ENCODE results near the gene LRRC37A3. TPM values are rescaled to one million over a fixed set of nuclear protein-coding genes. Genes with fewer than 3 reads are reported as not detected.
"Not testable (repeated sequence)": the region's sequence is repeated elsewhere in the genome, so short reads cannot be mapped to it uniquely, and the experiment has no call there.

Gene LRRC37A3
- total and polyA plus RNA-seq, 2 of the 13 experiments (the other 11 are each of a cell fraction or from before 2014, with no cell fraction given) = 0.62 to 1.1 TPM

- TF ChIP-seq ZSCAN5A (CRISPR knock-in tag; IDR thresholded peaks at IDR 0.05; ENCODE audit: borderline replicate concordance) = peak; percentile 91
- TF ChIP-seq NRL (CRISPR knock-in tag; IDR thresholded peaks at IDR 0.05; ENCODE audit: borderline replicate concordance) = peak; percentile 98
- peak; percentile 70; the same call in 1 of the 2 replicates for TF ChIP-seq ZBTB39 (CRISPR knock-in tag; IDR thresholded peaks at IDR 0.05)
- peak; percentile 98 for TF ChIP-seq ZGPAT (CRISPR knock-in tag; IDR thresholded peaks at IDR 0.05)
- TF ChIP-seq ZNF121 (CRISPR knock-in tag; IDR thresholded peaks at IDR 0.05) = peak; percentile 88
- TF ChIP-seq IRF9 (CRISPR knock-in tag; IDR thresholded peaks at IDR 0.05; ENCODE audit: borderline replicate concordance) = peak; percentile 93; the same call in 1 of the 2 replicates
- TF ChIP-seq TFAP4 (IDR thresholded peaks at IDR 0.05; ENCODE audit: borderline replicate concordance, low read depth) = peak; percentile 18; the same call in 1 of the 2 replicates
- TF ChIP-seq ATF4 (CRISPR knock-in tag; IDR thresholded peaks at IDR 0.05) = peak in 1 of 2 experiments; percentile 68; a peak in 2 of 4 replicates
- 0 out of 2 replicates have a peak, but pooled peaks have one; percentile 72 for TF ChIP-seq CHCHD3 (CRISPR knock-in tag; IDR thresholded peaks at IDR 0.05)
- TF ChIP-seq ZNF501 (CRISPR knock-in tag; IDR thresholded peaks at IDR 0.05) = peak; percentile 98
- not testable (repeated sequence) for TF ChIP-seq NONO (IDR thresholded peaks at IDR 0.05)
- peak; percentile 55; the same call in 1 of the 2 replicates for TF ChIP-seq NONO (CRISPR knock-in tag; conservative IDR thresholded peaks at IDR 0.05)
- 0 out of 2 replicates have a peak, but pooled peaks have one; percentile 73 for TF ChIP-seq ZNF660 (CRISPR knock-in tag; IDR thresholded peaks at IDR 0.05; ENCODE audit: borderline replicate concordance, low read depth)
- peak; percentile 80; the same call in 1 of the 2 replicates for TF ChIP-seq ZNF768 (CRISPR knock-in tag; IDR thresholded peaks at IDR 0.05)
- peak; percentile 71 for TF ChIP-seq SAP130 (CRISPR knock-in tag; IDR thresholded peaks at IDR 0.05; ENCODE audit: low read depth)
- TF ChIP-seq TFE3 (CRISPR knock-in tag; IDR thresholded peaks at IDR 0.05) = peak; percentile 79
- peak; percentile 51; the same call in 1 of the 2 replicates for TF ChIP-seq MIXL1 (CRISPR knock-in tag; IDR thresholded peaks at IDR 0.05)
Observed at GRCh38 chr17:64965873-64966287, 46.6 kb upstream of the LRRC37A3 start (continued).

Data from HepG2 (cell line).